Panc1 (cell line): Measurements from ENCODE around the gene RAI1. TPM values are rescaled to one million over a fixed set of nuclear protein-coding genes. Genes with fewer than 3 reads are reported as not detected.

Experiments
- ATAC-seq: fragments of 200-7000 bp; cut with Tn5 transposase; 2 replicates; pipeline ENCODE4 v1.9.1; 2020; ENCODE audit warnings: mild to moderate bottlenecking, moderate library complexity
- BruUV-seq: library from RNA; stranded (reverse); fragments of 400-500 nt; replicated peaks from 2 replicates; lab custom pipeline; 2021; lab: Mats Ljungman, UMichigan
- CTCF ChIA-PET: fragments of 300-600 bp; sonication (Branson Sonifier 250); formaldehyde crosslinking; loops from one replicate; lab custom pipeline; 2022; ENCODE audit warnings: antibody characterized with exemption; lab: Charles Lee
- POLR2A ChIA-PET: fragments of 300-600 bp; sonication (Branson Sonifier 250); formaldehyde crosslinking; loops from one replicate; lab custom pipeline; 2022; ENCODE audit warnings: antibody characterized with exemption; lab: Charles Lee
- DNase-seq: peaks from one replicate; pipeline ENCODE4 v3.0.0-alpha.2; 2010; ENCODE audit warnings: low read depth, low spot score
- H3K27ac ChIP-seq: 2 replicates; pipeline ENCODE4 v1.5.1; 2011; ENCODE audit warnings: mild to moderate bottlenecking, low read length, inconsistent platforms
- H3K27me3 ChIP-seq: fragments of 200-500 bp; sonication (Bioruptor generic); 2 replicates; pipeline ENCODE4 v1.6.0; 2014; ENCODE audit warnings: low read length, inconsistent platforms; ENCODE audit not compliant: control insufficient read depth, insufficient read depth
- H3K36me3 ChIP-seq: fragments of 200-500 bp; sonication (Bioruptor generic); 2 replicates; pipeline ENCODE4 v1.5.1; 2014; ENCODE audit warnings: inconsistent platforms, mild to moderate bottlenecking, low read length, moderate library complexity; ENCODE audit not compliant: control insufficient read depth, insufficient read depth
- H3K4me1 ChIP-seq: 2 replicates; pipeline ENCODE4 v1.5.1; 2011; ENCODE audit warnings: inconsistent platforms, mild to moderate bottlenecking, low read length, moderate library complexity; ENCODE audit not compliant: control insufficient read depth, insufficient read depth
- H3K4me3 ChIP-seq, 2 experiments: 2 replicates each; pipeline ENCODE4 v1.5.1; 2011 to 2012; ENCODE audit warnings: low read depth in 2 of 2, low read length in 2 of 2, mild to moderate bottlenecking in 2 of 2, inconsistent platforms in 1 of 2, moderate library complexity in 1 of 2
- H3K9me3 ChIP-seq: fragments of 200-500 bp; sonication (Bioruptor generic); 2 replicates; pipeline ENCODE4 v1.5.1; 2014; ENCODE audit warnings: low read depth, mild to moderate bottlenecking, inconsistent platforms, low read length, moderate library complexity; ENCODE audit not compliant: control insufficient read depth, insufficient read depth
- POLR2AphosphoS5 ChIP-seq: IDR thresholded peaks from 2 replicates; pipeline ENCODE4 v1.6.1; 2012; ENCODE audit warnings: mild to moderate bottlenecking, low read depth, low read length, moderate library complexity
- SIN3A ChIP-seq: IDR thresholded peaks from 2 replicates; pipeline ENCODE4 v1.6.1; 2012; ENCODE audit warnings: low read depth, mild to moderate bottlenecking, low read length, moderate library complexity, borderline replicate concordance; ENCODE audit not compliant: insufficient read depth
- TCF7L2 ChIP-seq: IDR thresholded peaks from 2 replicates; pipeline ENCODE4 v1.6.1; 2011; ENCODE audit warnings: mild to moderate bottlenecking, low read depth, low read length, inconsistent platforms
- in situ Hi-C: cut with HindIII; loops from 2 replicates; pipeline ENCODE4 v1.10.0; 2016; ENCODE audit warnings: low sequenced_read_pairs, low pct_unique_long_range_greater_than_20kb
- intact Hi-C: fragments of 100-400 bp; cut with micrococcal nuclease; formaldehyde crosslinking; loops from one replicate; pipeline ENCODE4 v1.10.0; 2022; ENCODE audit not compliant: unreplicated experiment
- total RNA-seq: library from RNA; stranded (reverse); gene quantifications from one replicate; pipeline ENCODE4 v1.2.1, GENCODE V29; 2021; ENCODE audit not compliant: unreplicated experiment
- TF ChIP-seq, protein P1 (sequence below): fragments of 450-650 bp; IDR thresholded peaks from 2 replicates; pipeline ENCODE4 v1.5.1; 2017; ENCODE audit warnings: mild to moderate bottlenecking
- TF ChIP-seq, protein P2 (sequence below), 2 experiments: IDR thresholded peaks; 2 replicates each; pipeline ENCODE4 v1.6.1; 2011 to 2012; ENCODE audit warnings: low read depth in 2 of 2, control low read depth in 1 of 2, low read length in 1 of 2, mild to moderate bottlenecking in 1 of 2, moderate library complexity in 1 of 2; ENCODE audit not compliant: insufficient read depth in 1 of 2

The RAI1 gene
- total RNA-seq, 1 experiment from 2014 or later, result 51.0 TPM

DNA sequence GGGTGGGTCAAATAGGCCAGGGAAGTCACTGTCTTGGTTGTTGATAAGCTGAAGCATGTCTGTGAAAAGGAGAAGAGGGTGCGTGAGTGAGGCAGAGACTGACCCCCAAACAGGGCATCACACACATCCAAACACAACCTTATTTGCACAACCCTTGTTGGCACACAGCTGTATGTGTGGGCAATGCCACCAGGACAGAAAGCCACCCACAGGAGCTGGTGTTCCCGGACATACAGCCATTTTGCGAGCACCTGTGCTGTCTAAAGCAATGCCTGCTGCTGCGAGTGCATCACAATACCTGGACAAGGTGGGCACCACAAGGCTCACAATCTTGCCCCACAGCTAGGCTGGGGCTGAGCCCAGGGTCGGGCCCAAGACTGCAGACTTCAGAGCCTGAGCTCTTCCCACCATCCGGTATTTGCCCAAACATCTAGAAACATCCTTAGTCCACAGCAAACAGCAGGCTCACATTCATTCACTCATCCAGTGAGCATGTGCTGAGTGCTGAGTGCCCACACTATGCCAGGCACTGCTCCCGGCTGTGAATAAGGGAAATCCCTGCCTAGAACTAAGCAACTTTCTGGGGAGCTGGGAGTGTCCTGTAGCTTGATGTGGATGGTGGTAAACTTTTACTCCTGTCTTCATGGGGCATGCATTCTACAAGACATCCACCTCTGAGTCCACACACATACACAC is 139.4 kb downstream of the RAI1 start:
- Histone ChIP-seq H3K4me1 (peaks cover 66% of the 10 kb centered on the region), H3K36me3 (no peaks in the 10 kb centered on the region; the same call in none of the 2 replicates), H3K27ac (peak overlapping the region; percentile 77), H3K27me3 (no peaks in the 10 kb centered on the region), H3K4me3 (peak overlapping the region; percentile 49 to 65), H3K9me3 (no peaks in the 10 kb centered on the region)
- no peak for ATAC-seq
- BruUV-seq, result TSS peak; percentile 9
- intact Hi-C loops (loop anchor here (10.0 kb wide), 1 partner anchor 214 kb away; the partner anchor contains the start of genes ATPAF2 and GID4), in situ Hi-C loops (no loop called here)
- ChIA-PET POLR2A (interaction anchor here (0.6 to 1.2 kb wide), 2 partner anchors 15 to 410 kb away, joined by 3 read pairs; no protein-coding TSS in a partner anchor), CTCF (no interaction called here)
- no peak for TF ChIP-seq POLR2AphosphoS5
- TF ChIP-seq TCF7L2, result no peak
- TF ChIP-seq, protein P1, sequence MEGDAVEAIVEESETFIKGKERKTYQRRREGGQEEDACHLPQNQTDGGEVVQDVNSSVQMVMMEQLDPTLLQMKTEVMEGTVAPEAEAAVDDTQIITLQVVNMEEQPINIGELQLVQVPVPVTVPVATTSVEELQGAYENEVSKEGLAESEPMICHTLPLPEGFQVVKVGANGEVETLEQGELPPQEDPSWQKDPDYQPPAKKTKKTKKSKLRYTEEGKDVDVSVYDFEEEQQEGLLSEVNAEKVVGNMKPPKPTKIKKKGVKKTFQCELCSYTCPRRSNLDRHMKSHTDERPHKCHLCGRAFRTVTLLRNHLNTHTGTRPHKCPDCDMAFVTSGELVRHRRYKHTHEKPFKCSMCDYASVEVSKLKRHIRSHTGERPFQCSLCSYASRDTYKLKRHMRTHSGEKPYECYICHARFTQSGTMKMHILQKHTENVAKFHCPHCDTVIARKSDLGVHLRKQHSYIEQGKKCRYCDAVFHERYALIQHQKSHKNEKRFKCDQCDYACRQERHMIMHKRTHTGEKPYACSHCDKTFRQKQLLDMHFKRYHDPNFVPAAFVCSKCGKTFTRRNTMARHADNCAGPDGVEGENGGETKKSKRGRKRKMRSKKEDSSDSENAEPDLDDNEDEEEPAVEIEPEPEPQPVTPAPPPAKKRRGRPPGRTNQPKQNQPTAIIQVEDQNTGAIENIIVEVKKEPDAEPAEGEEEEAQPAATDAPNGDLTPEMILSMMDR, result no peak
- no peak for TF ChIP-seq SIN3A
- TF ChIP-seq, protein P2, sequence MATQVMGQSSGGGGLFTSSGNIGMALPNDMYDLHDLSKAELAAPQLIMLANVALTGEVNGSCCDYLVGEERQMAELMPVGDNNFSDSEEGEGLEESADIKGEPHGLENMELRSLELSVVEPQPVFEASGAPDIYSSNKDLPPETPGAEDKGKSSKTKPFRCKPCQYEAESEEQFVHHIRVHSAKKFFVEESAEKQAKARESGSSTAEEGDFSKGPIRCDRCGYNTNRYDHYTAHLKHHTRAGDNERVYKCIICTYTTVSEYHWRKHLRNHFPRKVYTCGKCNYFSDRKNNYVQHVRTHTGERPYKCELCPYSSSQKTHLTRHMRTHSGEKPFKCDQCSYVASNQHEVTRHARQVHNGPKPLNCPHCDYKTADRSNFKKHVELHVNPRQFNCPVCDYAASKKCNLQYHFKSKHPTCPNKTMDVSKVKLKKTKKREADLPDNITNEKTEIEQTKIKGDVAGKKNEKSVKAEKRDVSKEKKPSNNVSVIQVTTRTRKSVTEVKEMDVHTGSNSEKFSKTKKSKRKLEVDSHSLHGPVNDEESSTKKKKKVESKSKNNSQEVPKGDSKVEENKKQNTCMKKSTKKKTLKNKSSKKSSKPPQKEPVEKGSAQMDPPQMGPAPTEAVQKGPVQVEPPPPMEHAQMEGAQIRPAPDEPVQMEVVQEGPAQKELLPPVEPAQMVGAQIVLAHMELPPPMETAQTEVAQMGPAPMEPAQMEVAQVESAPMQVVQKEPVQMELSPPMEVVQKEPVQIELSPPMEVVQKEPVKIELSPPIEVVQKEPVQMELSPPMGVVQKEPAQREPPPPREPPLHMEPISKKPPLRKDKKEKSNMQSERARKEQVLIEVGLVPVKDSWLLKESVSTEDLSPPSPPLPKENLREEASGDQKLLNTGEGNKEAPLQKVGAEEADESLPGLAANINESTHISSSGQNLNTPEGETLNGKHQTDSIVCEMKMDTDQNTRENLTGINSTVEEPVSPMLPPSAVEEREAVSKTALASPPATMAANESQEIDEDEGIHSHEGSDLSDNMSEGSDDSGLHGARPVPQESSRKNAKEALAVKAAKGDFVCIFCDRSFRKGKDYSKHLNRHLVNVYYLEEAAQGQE (IDR thresholded peaks at IDR 0.05; ENCODE audit: insufficient read depth in 1 of 2, low read depth in 2 of 2, low read length in 1 of 2), result no peak
- DNase-seq, result no peak

DNA sequence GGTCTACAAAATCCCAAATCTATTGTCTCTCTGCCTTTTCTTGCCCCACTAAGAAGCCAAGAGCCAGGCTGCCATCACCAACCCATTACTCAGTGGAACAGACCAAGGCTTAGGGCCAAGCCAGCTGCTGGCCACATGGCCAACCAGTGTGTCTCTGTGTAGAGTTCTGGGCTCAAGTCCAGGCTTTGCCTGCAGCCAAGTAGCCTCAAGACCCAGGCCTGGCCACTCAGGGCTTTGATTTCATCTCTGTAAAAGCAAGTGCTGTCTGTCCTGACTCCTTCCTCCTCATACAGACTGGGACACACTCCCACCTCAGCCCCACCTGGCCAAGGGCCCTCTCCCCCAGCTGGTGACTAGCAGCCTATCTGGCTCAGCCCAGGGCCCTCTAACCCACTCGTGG is 140.9 kb downstream of the RAI1 start:
- DNase-seq (no peak), ATAC-seq (no peak)
- Histone ChIP-seq H3K4me3 (peak overlapping the region; percentile 49 to 65), H3K27me3 (no peaks in the 10 kb centered on the region), H3K4me1 (peaks cover 77% of the 10 kb centered on the region), H3K36me3 (no peaks in the 10 kb centered on the region; the same call in none of the 2 replicates), H3K27ac (peak overlapping the region; percentile 77), H3K9me3 (no peaks in the 10 kb centered on the region)
- intact Hi-C loops (loop anchor here (10.0 kb wide), 1 partner anchor 213 kb away; the partner anchor contains the start of genes ATPAF2 and GID4), in situ Hi-C loops (no loop called here)
- CTCF ChIA-PET, result no interaction called here
- POLR2A ChIA-PET, result no interaction called here
- TF ChIP-seq POLR2AphosphoS5 (no peak), SIN3A (no peak), TCF7L2 (no peak)
- TF ChIP-seq, protein P1, result no peak
- TF ChIP-seq, protein P2 (IDR thresholded peaks at IDR 0.05; ENCODE audit: insufficient read depth in 1 of 2, low read depth in 2 of 2, low read length in 1 of 2), result no peak
- no TSS peak for BruUV-seq
